HUES6 (cell line): ENCODE measurements around the gene APOBR.

Experiments used
- H3K27ac ChIP-seq: 2 replicates; pipeline ENCODE4 v1.7.0; 2013; ENCODE audit warnings: low read depth, mild to moderate bottlenecking, low read length, inconsistent platforms
- H3K27me3 ChIP-seq: 2 replicates; pipeline ENCODE4 v1.6.1; 2013; ENCODE audit warnings: low read length; ENCODE audit not compliant: control insufficient read depth, insufficient read depth
- H3K36me3 ChIP-seq: 2 replicates; pipeline ENCODE4 v1.6.1; 2013; ENCODE audit warnings: low read length; ENCODE audit not compliant: control insufficient read depth, insufficient read depth
- H3K4me1 ChIP-seq: 2 replicates; pipeline ENCODE4 v1.6.1; 2013; ENCODE audit warnings: low read length; ENCODE audit not compliant: control insufficient read depth, insufficient read depth
- H3K4me3 ChIP-seq: 2 replicates; pipeline ENCODE4 v1.5.1; 2013; ENCODE audit warnings: low read depth, low read length
- H3K9ac ChIP-seq: one replicate; pipeline ENCODE4 v1.6.1; 2013; ENCODE audit warnings: mild to moderate bottlenecking, low read length
- H3K9me3 ChIP-seq: 2 replicates; pipeline ENCODE4 v1.6.1; 2013; ENCODE audit warnings: low read depth, low read length; ENCODE audit not compliant: control insufficient read depth, insufficient read depth

The APOBR gene

DNA sequence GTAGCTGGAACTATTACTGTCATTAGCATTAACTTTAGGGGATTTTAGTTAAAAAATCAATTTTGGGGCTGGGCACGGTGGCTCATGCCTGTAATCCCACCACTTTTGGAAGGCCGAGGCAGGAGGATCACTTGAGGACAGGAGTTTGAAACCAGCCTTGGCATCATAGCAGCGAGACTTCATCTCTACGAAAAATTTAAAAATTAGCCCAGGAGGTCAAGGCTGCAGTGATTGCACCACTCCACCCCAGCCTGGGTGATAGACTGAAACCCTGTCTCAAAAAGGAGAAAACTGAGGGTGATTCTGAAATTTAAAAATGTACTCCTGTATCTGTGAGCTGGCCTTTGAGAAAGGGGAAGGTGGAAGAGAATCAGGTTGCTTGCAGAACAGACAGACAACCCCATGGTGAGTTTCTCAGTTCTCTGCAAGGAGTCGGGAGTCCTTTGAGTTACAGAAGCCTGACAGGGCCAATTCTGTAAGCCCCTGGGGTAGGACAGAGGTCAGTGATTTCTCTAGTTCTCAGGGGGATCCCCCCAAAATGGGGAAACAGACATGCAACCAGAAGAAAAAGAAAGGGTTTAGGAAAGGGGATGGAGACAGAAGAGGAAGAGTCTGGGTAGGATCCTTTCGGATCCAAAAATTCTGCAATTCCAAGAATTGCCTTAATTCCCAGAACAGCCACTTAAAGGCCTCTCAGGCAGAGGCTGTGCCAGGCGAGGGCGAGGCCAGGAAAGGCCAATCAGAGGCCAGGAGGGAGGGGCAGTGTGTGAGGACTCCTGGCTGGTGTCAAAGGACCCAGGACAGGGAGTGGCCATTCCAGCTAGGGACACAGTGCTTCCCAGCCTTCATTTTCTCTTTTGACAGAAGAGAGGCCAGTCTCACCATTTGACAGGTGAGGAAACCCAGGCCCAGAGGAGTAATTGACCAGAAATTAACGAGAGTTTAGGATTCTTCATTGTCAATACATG, 37.6 kb downstream of the APOBR start:
- Histone ChIP-seq H3K9me3 (no peaks in the 10 kb centered on the region), H3K36me3 (no peaks in the 10 kb centered on the region), H3K27ac (no peak overlapping the region), H3K4me3 (no peak overlapping the region), H3K27me3 (no peaks in the 10 kb centered on the region), H3K9ac (no peak overlapping the region), H3K4me1 (peaks cover 5% of the 10 kb centered on the region; the same call in 1 of the 2 replicates)

- no peak overlapping the region for H3K9ac ChIP-seq
- H3K27me3 ChIP-seq, result no peaks in the 10 kb centered on the region
- H3K36me3 ChIP-seq, result no peaks in the 10 kb centered on the region
- no peak overlapping the region for H3K4me3 ChIP-seq
- H3K4me1 ChIP-seq, result peaks cover 5% of the 10 kb centered on the region; the same call in 1 of the 2 replicates
- no peak overlapping the region for H3K27ac ChIP-seq
- H3K9me3 ChIP-seq, result no peaks in the 10 kb centered on the region
Observed at GRCh38 chr16:28532940-28533647, 38.7 kb downstream of the APOBR start.

- no peaks in the 10 kb centered on the region for H3K27me3 ChIP-seq
- H3K4me3 ChIP-seq, result no peak overlapping the region
- peaks cover 5% of the 10 kb centered on the region; the same call in 1 of the 2 replicates for H3K4me1 ChIP-seq
- no peaks in the 10 kb centered on the region for H3K9me3 ChIP-seq
- no peak overlapping the region for H3K27ac ChIP-seq
- H3K36me3 ChIP-seq, result no peaks in the 10 kb centered on the region
- H3K9ac ChIP-seq, result no peak overlapping the region
Observed at GRCh38 chr16:28534542-28535373, 40.3 kb downstream of the APOBR start.

GRCh38 chr16:28537076-28537475, 42.6 kb downstream of the APOBR start:
- Histone ChIP-seq H3K4me1 (peaks cover 2% of the 10 kb centered on the region; the same call in 1 of the 2 replicates), H3K9me3 (no peaks in the 10 kb centered on the region), H3K36me3 (no peaks in the 10 kb centered on the region), H3K27ac (no peak overlapping the region), H3K4me3 (no peak overlapping the region), H3K27me3 (no peaks in the 10 kb centered on the region), H3K9ac (no peak overlapping the region)

DNA sequence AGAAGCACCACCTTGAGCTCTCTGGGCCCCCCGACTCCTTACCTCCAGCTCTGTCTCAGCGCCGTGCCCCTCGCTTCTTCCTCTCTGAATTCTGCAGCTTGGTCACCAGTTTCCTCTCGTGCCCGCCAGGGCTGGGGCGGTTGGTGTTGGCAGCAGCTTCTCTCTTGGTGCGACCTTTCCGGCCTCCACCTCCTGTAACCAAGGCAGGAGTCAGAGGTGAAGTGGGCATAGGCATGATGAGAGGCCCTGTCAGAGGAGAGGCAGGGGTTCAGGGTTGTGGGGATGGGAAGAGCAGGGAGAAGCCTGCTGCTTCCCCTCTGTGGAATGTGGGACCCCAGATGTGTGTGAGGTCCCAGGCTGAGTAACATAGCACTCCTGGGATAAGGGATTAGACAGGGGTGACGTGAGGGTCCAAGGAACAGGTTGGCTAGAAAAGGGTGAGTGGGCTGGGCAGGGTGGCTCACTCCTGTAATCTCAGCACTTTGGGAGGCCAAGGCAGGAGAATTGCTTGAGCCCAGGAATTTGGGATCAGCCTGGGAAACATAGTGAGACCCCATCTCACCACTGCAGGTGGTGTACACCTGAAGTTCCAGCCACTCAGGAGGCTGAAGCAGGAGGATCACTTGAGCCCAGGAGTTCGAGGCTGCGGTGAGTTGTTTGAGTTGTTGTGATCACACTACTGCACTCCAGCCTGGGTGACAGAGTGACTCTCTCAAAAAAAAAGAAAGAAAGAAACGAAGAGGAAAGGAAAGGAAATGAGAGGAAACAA, 43.7 kb downstream of the APOBR start:
- H3K9ac ChIP-seq, result no peak overlapping the region
- no peaks in the 10 kb centered on the region for H3K27me3 ChIP-seq
- H3K4me3 ChIP-seq, result no peak overlapping the region
- H3K27ac ChIP-seq, result no peak overlapping the region
- no peaks in the 10 kb centered on the region for H3K4me1 ChIP-seq
- no peaks in the 10 kb centered on the region for H3K9me3 ChIP-seq
- no peaks in the 10 kb centered on the region for H3K36me3 ChIP-seq

GRCh38 chr16:28538733-28539596, 44.5 kb downstream of the APOBR start, which contains the start of gene NUPR1:
Gene NUPR1 (minus strand): TSS chr16:28538974. CDS start chr16:28538907, 67 bp downstream.
- H3K27me3 ChIP-seq, result no peaks in the 10 kb centered on the region
- no peaks in the 10 kb centered on the region for H3K9me3 ChIP-seq
- H3K4me3 ChIP-seq, result no peak within 1 kb of the TSS
- H3K9ac ChIP-seq, result no peak within 1 kb of the TSS
- H3K36me3 ChIP-seq, result no peaks in the 10 kb centered on the region
- no peak within 1 kb of the TSS for H3K27ac ChIP-seq
- H3K4me1 ChIP-seq, result no peaks in the 10 kb centered on the region

GRCh38 chr16:28540346-28540745, 45.9 kb downstream of the APOBR start:
- H3K4me3 ChIP-seq, result no peak overlapping the region
- no peak overlapping the region for H3K27ac ChIP-seq
- H3K27me3 ChIP-seq, result no peaks in the 10 kb centered on the region
- H3K36me3 ChIP-seq, result no peaks in the 10 kb centered on the region
- H3K9me3 ChIP-seq, result no peaks in the 10 kb centered on the region
- H3K4me1 ChIP-seq, result no peaks in the 10 kb centered on the region
- no peak overlapping the region for H3K9ac ChIP-seq

- Histone ChIP-seq H3K4me1 (no peaks in the 10 kb centered on the region), H3K27ac (no peak overlapping the region), H3K9me3 (no peaks in the 10 kb centered on the region), H3K36me3 (no peaks in the 10 kb centered on the region), H3K9ac (no peak overlapping the region), H3K4me3 (no peak overlapping the region), H3K27me3 (no peaks in the 10 kb centered on the region)
Observed at GRCh38 chr16:28542646-28543045, 48.2 kb downstream of the APOBR start.

DNA sequence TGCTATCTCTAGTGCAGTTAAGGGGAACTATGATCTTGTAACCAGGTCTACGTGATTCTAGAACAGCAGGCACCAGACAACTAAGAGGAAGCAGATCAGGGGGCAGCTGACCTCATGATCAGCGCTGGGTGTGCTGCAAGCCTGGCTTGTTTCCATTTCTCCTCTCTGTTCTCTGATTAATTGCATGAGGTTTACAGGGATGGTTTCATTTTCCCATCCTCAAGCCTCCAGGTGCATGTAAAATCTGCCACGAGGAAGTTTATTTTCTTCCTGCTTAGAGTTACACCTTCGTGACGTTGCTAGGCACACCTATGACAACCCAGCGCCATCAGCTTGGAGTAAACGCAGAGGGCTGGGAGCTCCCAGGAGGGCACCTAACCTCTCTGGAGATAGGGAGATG, 48.6 kb downstream of the APOBR start:
- Histone ChIP-seq H3K9ac (no peak overlapping the region), H3K4me1 (no peaks in the 10 kb centered on the region), H3K9me3 (no peaks in the 10 kb centered on the region), H3K27ac (no peak overlapping the region), H3K4me3 (no peak overlapping the region), H3K36me3 (no peaks in the 10 kb centered on the region), H3K27me3 (no peaks in the 10 kb centered on the region)
